Subcutaneous adipose tissue (tissue), 4 donors: ENCODE results near the gene NFAM1. TPM values are rescaled to one million over a fixed set of nuclear protein-coding genes. Genes with fewer than 3 reads are reported as not detected.

Source experiments
- total RNA-seq, 4 donors: library from RNA; depleted of rRNA; stranded (reverse); fragments of >200 nt; gene quantifications; one replicate each; pipeline ENCODE4 v1.1.0, GENCODE V29; 2016
- TF ChIP-seq, protein P1 (sequence below): fragments of 450-650 bp; IDR thresholded peaks from one replicate; pipeline ENCODE4 v1.5.1; 2016; ENCODE audit warnings: low read depth, mild to moderate bottlenecking, control low read depth, antibody characterized with exemption, moderate library complexity

NFAM1 gene
- total RNA-seq, 4 donors from 2014 or later = 2.6 to 10.9 (median 5.8) TPM

- TF ChIP-seq, protein P1, sequence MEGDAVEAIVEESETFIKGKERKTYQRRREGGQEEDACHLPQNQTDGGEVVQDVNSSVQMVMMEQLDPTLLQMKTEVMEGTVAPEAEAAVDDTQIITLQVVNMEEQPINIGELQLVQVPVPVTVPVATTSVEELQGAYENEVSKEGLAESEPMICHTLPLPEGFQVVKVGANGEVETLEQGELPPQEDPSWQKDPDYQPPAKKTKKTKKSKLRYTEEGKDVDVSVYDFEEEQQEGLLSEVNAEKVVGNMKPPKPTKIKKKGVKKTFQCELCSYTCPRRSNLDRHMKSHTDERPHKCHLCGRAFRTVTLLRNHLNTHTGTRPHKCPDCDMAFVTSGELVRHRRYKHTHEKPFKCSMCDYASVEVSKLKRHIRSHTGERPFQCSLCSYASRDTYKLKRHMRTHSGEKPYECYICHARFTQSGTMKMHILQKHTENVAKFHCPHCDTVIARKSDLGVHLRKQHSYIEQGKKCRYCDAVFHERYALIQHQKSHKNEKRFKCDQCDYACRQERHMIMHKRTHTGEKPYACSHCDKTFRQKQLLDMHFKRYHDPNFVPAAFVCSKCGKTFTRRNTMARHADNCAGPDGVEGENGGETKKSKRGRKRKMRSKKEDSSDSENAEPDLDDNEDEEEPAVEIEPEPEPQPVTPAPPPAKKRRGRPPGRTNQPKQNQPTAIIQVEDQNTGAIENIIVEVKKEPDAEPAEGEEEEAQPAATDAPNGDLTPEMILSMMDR = no peak
These were observed 44.6 kb downstream of the NFAM1 start for GRCh38 chr22:42387631-42388030.

- TF ChIP-seq, protein P1 = no peak
These were observed 46.5 kb downstream of the NFAM1 start for GRCh38 chr22:42385696-42386095.

- TF ChIP-seq, protein P1 = no peak
These were observed 47.7 kb downstream of the NFAM1 start for GRCh38 chr22:42384506-42384905.

- TF ChIP-seq, protein P1 = no peak
These were observed 48.3 kb downstream of the NFAM1 start for GRCh38 chr22:42383851-42384417.

DNA sequence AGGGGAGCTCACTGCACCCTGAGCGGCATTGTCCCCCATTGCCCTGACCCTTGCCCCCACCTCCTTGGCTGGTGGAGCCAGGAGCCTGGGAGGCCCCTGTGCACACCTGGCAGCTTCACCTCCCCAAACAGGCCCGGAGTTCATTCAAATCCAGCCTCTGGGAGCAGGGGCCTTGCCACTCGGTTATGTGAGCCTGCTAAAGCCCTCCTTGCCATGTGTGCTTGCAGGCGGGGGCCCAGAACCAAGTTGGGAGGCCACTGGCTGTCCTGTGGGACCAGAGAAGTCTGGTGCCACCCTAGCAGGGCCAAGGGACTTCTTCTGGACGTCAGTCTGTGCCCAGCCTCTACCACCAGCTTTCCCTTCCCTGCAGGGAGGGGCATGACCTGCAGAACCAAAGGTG is 48.9 kb downstream of the NFAM1 start:
- TF ChIP-seq, protein P1 = no peak

DNA sequence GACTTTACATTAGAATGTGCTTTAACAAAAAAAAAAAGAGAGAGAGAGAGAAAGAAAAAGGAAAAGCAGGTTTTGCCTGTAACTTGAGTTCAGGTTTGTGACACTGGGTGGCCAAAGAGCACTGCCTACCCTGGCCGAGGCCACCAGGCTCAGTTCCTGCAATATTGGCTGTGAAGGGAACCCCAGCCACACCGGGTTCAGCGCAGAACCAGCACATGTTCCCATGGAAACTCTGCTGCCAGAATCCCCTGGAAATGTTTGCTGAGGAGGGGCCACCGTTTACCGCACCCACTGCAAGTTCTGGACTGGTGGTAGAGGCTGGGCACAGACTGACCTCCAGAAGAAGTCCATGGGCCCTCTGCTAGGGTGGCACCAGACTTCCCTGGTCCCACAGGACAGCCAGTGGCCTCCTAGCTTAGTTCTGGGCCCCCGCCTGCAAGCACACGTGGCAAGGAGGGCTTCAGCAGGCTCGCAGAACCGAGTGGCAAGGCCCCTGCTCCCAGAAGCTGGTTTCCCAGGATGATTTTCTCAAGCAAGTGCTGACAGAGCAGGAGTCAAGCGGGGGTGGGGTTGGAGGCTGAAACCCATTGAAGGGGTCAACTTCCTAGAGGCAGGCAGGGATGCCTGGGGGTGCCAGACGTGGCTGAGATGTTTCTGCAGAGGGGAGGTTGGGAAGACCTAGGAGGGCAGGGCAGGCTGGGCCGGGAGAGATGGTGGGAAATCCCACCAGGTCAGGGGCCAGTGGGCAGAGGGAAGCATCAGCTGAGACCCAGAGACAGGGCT is 51.2 kb downstream of the NFAM1 start:
- TF ChIP-seq, protein P1 = no peak

DNA sequence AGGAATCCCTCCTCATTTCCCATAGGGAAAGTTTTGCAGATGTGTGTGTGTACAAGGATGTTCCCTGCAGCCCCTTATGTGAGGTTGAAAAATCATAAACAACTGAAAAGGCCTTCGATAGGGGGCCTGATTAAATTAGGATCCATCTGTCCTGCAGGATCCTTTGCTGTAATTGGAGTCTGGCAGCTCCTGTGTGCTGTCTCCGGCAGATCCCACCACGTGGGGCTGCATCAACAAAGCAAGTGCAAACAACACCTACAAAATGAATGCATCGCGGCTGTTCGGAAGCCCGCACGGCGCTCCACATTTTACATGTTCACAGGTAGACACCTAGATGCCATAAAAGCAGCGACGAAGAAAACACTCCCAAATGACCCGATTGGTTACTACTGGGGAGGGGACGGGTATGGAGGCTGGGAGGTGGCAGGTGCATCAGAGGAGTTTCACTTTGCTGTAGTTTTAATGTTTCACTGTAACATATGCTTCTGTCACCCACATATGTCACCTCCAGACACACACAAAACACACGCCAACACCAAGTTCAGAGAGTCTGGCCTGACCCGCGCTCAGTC is 52.2 kb downstream of the NFAM1 start:
- TF ChIP-seq, protein P1 = no peak
